Neural progenitor cell (in vitro differentiated cells): ENCODE data around the gene KCNMA1. TPM values are rescaled to one million over a fixed set of nuclear protein-coding genes. Genes with fewer than 3 reads are reported as not detected.

ENCODE experiments used
- DNase-seq: peaks from one replicate; pipeline ENCODE4 v3.0.0-alpha.2; 2016; ENCODE audit warnings: low spot score
- H2AFZ ChIP-seq: fragments of 200-600 bp; sonication (generic); replicated peaks from 2 replicates; pipeline ENCODE4 v1.6.1; 2016; ENCODE audit warnings: antibody characterized with exemption
- H3F3A ChIP-seq: fragments of 200-600 bp; sonication (generic); 2 replicates; pipeline ENCODE4 v1.6.1; 2016; ENCODE audit warnings: antibody characterized with exemption, low read depth
- H3K27ac ChIP-seq: fragments of 200-600 bp; sonication (generic); 2 replicates; pipeline ENCODE4 v1.5.1; 2016; ENCODE audit warnings: mild to moderate bottlenecking
- H3K27me3 ChIP-seq: fragments of 200-600 bp; sonication (generic); 2 replicates; pipeline ENCODE4 v1.6.1; 2016; ENCODE audit warnings: mild to moderate bottlenecking, moderate library complexity
- H3K36me3 ChIP-seq: fragments of 200-600 bp; sonication (generic); 2 replicates; pipeline ENCODE4 v1.5.1; 2016
- H3K4me1 ChIP-seq: fragments of 200-600 bp; sonication (generic); 2 replicates; pipeline ENCODE4 v1.6.1; 2016; ENCODE audit warnings: mixed run types
- H3K4me2 ChIP-seq: fragments of 200-600 bp; sonication (generic); 2 replicates; pipeline ENCODE4 v1.6.1; 2016
- H3K4me3 ChIP-seq: fragments of 200-600 bp; sonication (generic); 2 replicates; pipeline ENCODE4 v1.5.1; 2016
- H3K79me2 ChIP-seq: fragments of 200-600 bp; sonication (generic); 2 replicates; pipeline ENCODE4 v1.6.1; 2016; ENCODE audit warnings: low read depth
- H3K9ac ChIP-seq: fragments of 200-600 bp; sonication (generic); 2 replicates; pipeline ENCODE4 v1.6.1; 2016
- H3K9me3 ChIP-seq: fragments of 200-600 bp; sonication (generic); 2 replicates; pipeline ENCODE4 v1.5.1; 2016; ENCODE audit warnings: low read depth
- H4K20me1 ChIP-seq: fragments of 200-600 bp; sonication (generic); 2 replicates; pipeline ENCODE4 v1.6.1; 2016; ENCODE audit warnings: low read depth
- H3K27ac Mint-ChIP-seq: 3 replicates; pipeline ENCODE4 v1.8.0; 2021; ENCODE audit warnings: mixed read lengths
- H3K27me3 Mint-ChIP-seq: 2 replicates; pipeline ENCODE4 v1.8.0; 2022; ENCODE audit warnings: low read depth, mild to moderate bottlenecking, inconsistent platforms, moderate library complexity, mixed read lengths; ENCODE audit not compliant: insufficient read depth
- H3K36me3 Mint-ChIP-seq: 3 replicates; pipeline ENCODE4 v1.8.0; 2021; ENCODE audit warnings: mixed read lengths
- H3K4me1 Mint-ChIP-seq: 3 replicates; pipeline ENCODE4 v1.8.0; 2021; ENCODE audit warnings: mixed read lengths
- H3K4me3 Mint-ChIP-seq: 3 replicates; pipeline ENCODE4 v1.8.0; 2021; ENCODE audit warnings: mild to moderate bottlenecking, moderate library complexity, mixed read lengths
- H3K9me3 Mint-ChIP-seq: 3 replicates; pipeline ENCODE4 v1.8.0; 2020; ENCODE audit warnings: mixed read lengths
- CTCF ChIP-seq: fragments of 200-600 bp; sonication (generic); IDR thresholded peaks from 2 replicates; pipeline ENCODE4 v1.5.1; 2017; ENCODE audit warnings: antibody characterized with exemption, mild to moderate bottlenecking
- EZH2 ChIP-seq: fragments of 200-600 bp; sonication (generic); IDR thresholded peaks from 2 replicates; pipeline ENCODE4 v1.6.1; 2017; ENCODE audit warnings: antibody characterized with exemption, mild to moderate bottlenecking, moderate library complexity
- EZH2phosphoT487 ChIP-seq: fragments of 200-600 bp; sonication (generic); IDR thresholded peaks from 2 replicates; pipeline ENCODE4 v1.6.1; 2017; ENCODE audit warnings: antibody characterized with exemption
- total RNA-seq: library from RNA; depleted of rRNA; stranded (reverse); fragments of >200 nt; gene quantifications from 2 replicates; pipeline ENCODE4 v1.2.3, GENCODE V29; 2015; ENCODE audit warnings: low replicate concordance

Gene KCNMA1
- total RNA-seq, 1 donor from 2014 or later = 2.4 TPM

- Mint-ChIP-seq H3K4me3 (no peak overlapping the region), H3K36me3 (no peaks in the 10 kb centered on the region)
Observed at GRCh38 chr10:77398558-77398957, 239.1 kb downstream of the KCNMA1 start.

GRCh38 chr10:77397103-77397502 is 240.5 kb downstream of the KCNMA1 start:
- no peak for DNase-seq
- no peaks in the 10 kb centered on the region for H3K27me3 ChIP-seq
- no peak overlapping the region for H3K27ac ChIP-seq
- TF ChIP-seq CTCF = no peak
- no peak for TF ChIP-seq EZH2phosphoT487
- TF ChIP-seq EZH2 = no peak
- H3K4me3 Mint-ChIP-seq = no peak overlapping the region
- no peak overlapping the region for H3K9ac ChIP-seq
- no peaks in the 10 kb centered on the region for H3K9me3 Mint-ChIP-seq
- no peaks in the 10 kb centered on the region for H3K36me3 Mint-ChIP-seq
- H3K27me3 Mint-ChIP-seq = no peaks in the 10 kb centered on the region
- H3F3A ChIP-seq = peaks cover 12% of the 10 kb centered on the region
- peaks cover 3% of the 10 kb centered on the region for H3K4me1 Mint-ChIP-seq
- peaks cover 17% of the 10 kb centered on the region for H3K4me1 ChIP-seq
- no peaks in the 10 kb centered on the region for H4K20me1 ChIP-seq
- H2AFZ ChIP-seq = no peak overlapping the region
- no peaks in the 10 kb centered on the region for H3K79me2 ChIP-seq
- H3K27ac Mint-ChIP-seq = no peak overlapping the region
- no peak overlapping the region for H3K4me3 ChIP-seq
- no peak overlapping the region for H3K4me2 ChIP-seq
- no peaks in the 10 kb centered on the region for H3K36me3 ChIP-seq
- H3K9me3 ChIP-seq = no peaks in the 10 kb centered on the region

More at GRCh38 chr10:77398558-77398957, 239.1 kb downstream of the KCNMA1 start:
- H3K27me3 Mint-ChIP-seq = no peaks in the 10 kb centered on the region
- H3K4me1 Mint-ChIP-seq = peaks cover 7% of the 10 kb centered on the region
- H3K27ac ChIP-seq = no peak overlapping the region
- peaks cover 12% of the 10 kb centered on the region for H3F3A ChIP-seq
- no peaks in the 10 kb centered on the region for H3K79me2 ChIP-seq
- no peaks in the 10 kb centered on the region for H3K27me3 ChIP-seq
- no peak overlapping the region for H3K9ac ChIP-seq
- no peaks in the 10 kb centered on the region for H4K20me1 ChIP-seq
- no peaks in the 10 kb centered on the region for H3K9me3 ChIP-seq
- DNase-seq = no peak
- no peaks in the 10 kb centered on the region for H3K9me3 Mint-ChIP-seq
- H3K36me3 ChIP-seq = no peaks in the 10 kb centered on the region
- H3K27ac Mint-ChIP-seq = no peak overlapping the region
- peaks cover 19% of the 10 kb centered on the region for H3K4me1 ChIP-seq
- no peak for TF ChIP-seq EZH2phosphoT487
- TF ChIP-seq CTCF = no peak
- H3K4me3 ChIP-seq = no peak overlapping the region
- no peak overlapping the region for H3K4me2 ChIP-seq
- H2AFZ ChIP-seq = no peak overlapping the region

GRCh38 chr10:77396290-77396689 is 241.3 kb downstream of the KCNMA1 start:
- Histone ChIP-seq H3K27me3 (no peaks in the 10 kb centered on the region), H3K4me1 (peaks cover 22% of the 10 kb centered on the region), H3K79me2 (no peaks in the 10 kb centered on the region), H3K27ac (no peak overlapping the region), H3K4me2 (no peak overlapping the region), H3F3A (peaks cover 12% of the 10 kb centered on the region), H2AFZ (no peak overlapping the region), H3K9ac (no peak overlapping the region), H4K20me1 (no peaks in the 10 kb centered on the region), H3K36me3 (no peaks in the 10 kb centered on the region), H3K9me3 (no peaks in the 10 kb centered on the region), H3K4me3 (no peak overlapping the region)
- Mint-ChIP-seq H3K27me3 (peaks cover under 1% of the 10 kb centered on the region), H3K36me3 (no peaks in the 10 kb centered on the region), H3K4me3 (no peak overlapping the region), H3K9me3 (no peaks in the 10 kb centered on the region), H3K4me1 (peaks cover 6% of the 10 kb centered on the region), H3K27ac (no peak overlapping the region)
- no peak for DNase-seq
- TF ChIP-seq EZH2phosphoT487 (no peak), EZH2 (no peak), CTCF (no peak)
